ENCODE results near the gene BANF2. TPM values are rescaled to one million over a fixed set of nuclear protein-coding genes. Genes with fewer than 3 reads are reported as not detected.

BANF2 gene
- total and polyA plus RNA-seq, 2 of the 13 experiments (the other 11 are each of a cell fraction or from before 2014, with no cell fraction given): 0.35 TPM; not detected in 1

- TF ChIP-seq TEAD3 (CRISPR knock-in tag; optimal IDR thresholded peaks at IDR 0.05; ENCODE audit: borderline replicate concordance) (peak; percentile 77), RELA (CRISPR knock-in tag; IDR thresholded peaks at IDR 0.05) (no peak; the same call in 1 of the 2 replicates), ZHX2 (IDR thresholded peaks at IDR 0.05; ENCODE audit: low read depth) (no peak), ZHX2 (CRISPR knock-in tag; IDR thresholded peaks at IDR 0.05; ENCODE audit: borderline replicate concordance) (0 out of 2 replicates have a peak, but pooled peaks have one; percentile 20), ZSCAN20 (CRISPR knock-in tag; IDR thresholded peaks at IDR 0.05; ENCODE audit: borderline replicate concordance) (no peak), POLR2AphosphoS5 (IDR thresholded peaks at IDR 0.05; ENCODE audit: low read depth, low read length) (no peak; the same call in 1 of the 2 replicates), RAD21 (CRISPR knock-in tag; IDR thresholded peaks at IDR 0.05) (no peak; the same call in 1 of the 2 replicates), ZBTB21 (CRISPR knock-in tag; IDR thresholded peaks at IDR 0.05) (peak; percentile 12; the same call in 1 of the 2 replicates), KLF6 (CRISPR knock-in tag; IDR thresholded peaks at IDR 0.05) (peak; percentile 56; the same call in 1 of the 2 replicates), ZNF776 (CRISPR knock-in tag; IDR thresholded peaks at IDR 0.05) (no peak; the same call in 1 of the 2 replicates), MEIS1 (CRISPR knock-in tag; IDR thresholded peaks at IDR 0.05; ENCODE audit: borderline replicate concordance) (peak; percentile 47; the same call in 1 of the 2 replicates), ADNP (CRISPR knock-in tag; IDR thresholded peaks at IDR 0.05) (no peak), ZNF781 (CRISPR knock-in tag; IDR thresholded peaks at IDR 0.05; ENCODE audit: borderline replicate concordance, not compliant biosample characterization) (no peak), KMT2B (CRISPR knock-in tag; IDR thresholded peaks at IDR 0.05) (no peak; the same call in 1 of the 2 replicates)
- TF ChIP-seq, protein P1, sequence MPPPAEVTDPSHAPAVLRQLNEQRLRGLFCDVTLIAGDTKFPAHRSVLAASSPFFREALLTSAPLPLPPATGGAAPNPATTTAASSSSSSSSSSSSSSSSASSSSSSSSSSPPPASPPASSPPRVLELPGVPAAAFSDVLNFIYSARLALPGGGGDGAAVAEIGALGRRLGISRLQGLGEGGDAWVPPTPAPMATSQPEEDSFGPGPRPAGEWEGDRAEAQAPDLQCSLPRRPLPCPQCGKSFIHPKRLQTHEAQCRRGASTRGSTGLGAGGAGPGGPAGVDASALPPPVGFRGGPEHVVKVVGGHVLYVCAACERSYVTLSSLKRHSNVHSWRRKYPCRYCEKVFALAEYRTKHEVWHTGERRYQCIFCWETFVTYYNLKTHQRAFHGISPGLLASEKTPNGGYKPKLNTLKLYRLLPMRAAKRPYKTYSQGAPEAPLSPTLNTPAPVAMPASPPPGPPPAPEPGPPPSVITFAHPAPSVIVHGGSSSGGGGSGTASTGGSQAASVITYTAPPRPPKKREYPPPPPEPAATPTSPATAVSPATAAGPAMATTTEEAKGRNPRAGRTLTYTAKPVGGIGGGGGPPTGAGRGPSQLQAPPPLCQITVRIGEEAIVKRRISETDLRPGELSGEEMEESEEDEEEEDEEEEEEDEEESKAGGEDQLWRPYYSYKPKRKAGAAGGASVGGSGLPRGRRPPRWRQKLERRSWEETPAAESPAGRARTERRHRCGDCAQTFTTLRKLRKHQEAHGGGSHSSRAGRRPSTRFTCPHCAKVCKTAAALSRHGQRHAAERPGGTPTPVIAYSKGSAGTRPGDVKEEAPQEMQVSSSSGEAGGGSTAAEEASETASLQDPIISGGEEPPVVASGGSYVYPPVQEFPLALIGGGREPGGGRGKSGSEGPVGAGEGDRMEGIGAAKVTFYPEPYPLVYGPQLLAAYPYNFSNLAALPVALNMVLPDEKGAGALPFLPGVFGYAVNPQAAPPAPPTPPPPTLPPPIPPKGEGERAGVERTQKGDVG (CRISPR knock-in tag; IDR thresholded peaks at IDR 0.05; ENCODE audit: borderline replicate concordance): no peak
- TF ChIP-seq, protein P2, sequence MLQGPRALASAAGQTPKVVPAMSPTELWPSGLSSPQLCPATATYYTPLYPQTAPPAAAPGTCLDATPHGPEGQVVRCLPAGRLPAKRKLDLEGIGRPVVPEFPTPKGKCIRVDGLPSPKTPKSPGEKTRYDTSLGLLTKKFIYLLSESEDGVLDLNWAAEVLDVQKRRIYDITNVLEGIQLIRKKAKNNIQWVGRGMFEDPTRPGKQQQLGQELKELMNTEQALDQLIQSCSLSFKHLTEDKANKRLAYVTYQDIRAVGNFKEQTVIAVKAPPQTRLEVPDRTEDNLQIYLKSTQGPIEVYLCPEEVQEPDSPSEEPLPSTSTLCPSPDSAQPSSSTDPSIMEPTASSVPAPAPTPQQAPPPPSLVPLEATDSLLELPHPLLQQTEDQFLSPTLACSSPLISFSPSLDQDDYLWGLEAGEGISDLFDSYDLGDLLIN (CRISPR knock-in tag; IDR thresholded peaks at IDR 0.05; ENCODE audit: borderline replicate concordance): no peak
- TF ChIP-seq, protein P3, sequence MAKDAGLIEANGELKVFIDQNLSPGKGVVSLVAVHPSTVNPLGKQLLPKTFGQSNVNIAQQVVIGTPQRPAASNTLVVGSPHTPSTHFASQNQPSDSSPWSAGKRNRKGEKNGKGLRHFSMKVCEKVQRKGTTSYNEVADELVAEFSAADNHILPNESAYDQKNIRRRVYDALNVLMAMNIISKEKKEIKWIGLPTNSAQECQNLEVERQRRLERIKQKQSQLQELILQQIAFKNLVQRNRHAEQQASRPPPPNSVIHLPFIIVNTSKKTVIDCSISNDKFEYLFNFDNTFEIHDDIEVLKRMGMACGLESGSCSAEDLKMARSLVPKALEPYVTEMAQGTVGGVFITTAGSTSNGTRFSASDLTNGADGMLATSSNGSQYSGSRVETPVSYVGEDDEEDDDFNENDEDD (CRISPR knock-in tag; IDR thresholded peaks at IDR 0.05; ENCODE audit: borderline replicate concordance): peak; percentile 20; the same call in 1 of the 2 replicates
Measured at GRCh38 chr20:17679941-17680835, 19.6 kb upstream of the BANF2 start (continued).

All from HepG2 (cell line).